SU-DHL-6 (cell line): Measurements from ENCODE around the gene TEX10.

Source experiments
- H2AFZ ChIP-seq: fragments of 200-600 bp; sonication (generic); 2 replicates; pipeline ENCODE4 v1.6.1; 2014; ENCODE audit warnings: low read depth, mild to moderate bottlenecking, moderate library complexity, mixed read lengths, antibody characterized with exemption, low read length; ENCODE audit not compliant: severe bottlenecking
- H3F3A ChIP-seq: fragments of 200-600 bp; shearing (Covaris generic); 2 replicates; pipeline ENCODE4 v1.6.0; 2016; ENCODE audit warnings: antibody characterized with exemption, mild to moderate bottlenecking; ENCODE audit not compliant: insufficient read depth
- H3K27ac ChIP-seq: fragments of 200-600 bp; sonication (generic); 2 replicates; pipeline ENCODE4 v1.5.1; 2016; ENCODE audit warnings: low read depth, mild to moderate bottlenecking, low read length, moderate library complexity, mixed read lengths
- H3K27me3 ChIP-seq: fragments of 200-600 bp; sonication (generic), shearing (Covaris generic); 2 replicates; pipeline ENCODE4 v1.6.0; 2014; ENCODE audit warnings: mild to moderate bottlenecking, low read length
- H3K36me3 ChIP-seq: fragments of 200-600 bp; sonication (generic); 2 replicates; pipeline ENCODE4 v1.6.1; 2014; ENCODE audit warnings: mild to moderate bottlenecking, low read length, mixed read lengths
- H3K4me2 ChIP-seq: fragments of 300-600, 200-600 bp; shearing (Covaris generic), sonication (generic); 2 replicates; pipeline ENCODE4 v1.6.0; 2014; ENCODE audit warnings: low read length, low read depth, mild to moderate bottlenecking; ENCODE audit not compliant: poor library complexity, severe bottlenecking
- H3K4me3 ChIP-seq: fragments of 200-600 bp; sonication (generic); 2 replicates; pipeline ENCODE4 v1.5.1; 2014; ENCODE audit warnings: antibody characterized with exemption, low read length, mild to moderate bottlenecking, mixed read lengths; ENCODE audit not compliant: insufficient read depth, poor library complexity, severe bottlenecking
- H3K79me2 ChIP-seq: fragments of 200-600 bp; sonication (generic); 2 replicates; pipeline ENCODE4 v1.6.1; 2014; ENCODE audit warnings: mild to moderate bottlenecking, low read length, moderate library complexity; ENCODE audit not compliant: insufficient read depth
- H3K9ac ChIP-seq: fragments of 200-600 bp; sonication (generic); 2 replicates; pipeline ENCODE4 v1.7.0; 2014; ENCODE audit warnings: mild to moderate bottlenecking, low read length
- H3K9me2 ChIP-seq: fragments of 200-600 bp; sonication (generic); replicated peaks from 2 replicates; pipeline ENCODE4 v1.6.1; 2014; ENCODE audit warnings: low read length; ENCODE audit not compliant: insufficient read depth
- H3K9me3 ChIP-seq: fragments of 200-600 bp; sonication (generic); 2 replicates; pipeline ENCODE4 v1.6.1; 2014; ENCODE audit warnings: low read length, mixed read lengths; ENCODE audit not compliant: insufficient read depth
- H4K20me1 ChIP-seq: fragments of 200-600 bp; sonication (generic); 2 replicates; pipeline ENCODE4 v1.6.1; 2014; ENCODE audit warnings: low read depth, mild to moderate bottlenecking, antibody characterized with exemption, low read length, moderate library complexity, mixed read lengths
- EZH2phosphoT487 ChIP-seq: fragments of 200-600 bp; sonication (generic), shearing (Covaris generic); conservative IDR thresholded peaks from 2 replicates; pipeline ENCODE4 v1.6.1; 2018; ENCODE audit warnings: mild to moderate bottlenecking, antibody characterized with exemption, low read length, moderate library complexity, mixed read lengths
- TF ChIP-seq, protein P1 (sequence below): fragments of 200-600 bp; sonication (generic); IDR thresholded peaks from one replicate; pipeline ENCODE4 v1.5.1; 2017; ENCODE audit warnings: antibody characterized with exemption, mild to moderate bottlenecking, low read length, moderate library complexity; ENCODE audit not compliant: insufficient read depth, poor library complexity, severe bottlenecking

The TEX10 gene

DNA sequence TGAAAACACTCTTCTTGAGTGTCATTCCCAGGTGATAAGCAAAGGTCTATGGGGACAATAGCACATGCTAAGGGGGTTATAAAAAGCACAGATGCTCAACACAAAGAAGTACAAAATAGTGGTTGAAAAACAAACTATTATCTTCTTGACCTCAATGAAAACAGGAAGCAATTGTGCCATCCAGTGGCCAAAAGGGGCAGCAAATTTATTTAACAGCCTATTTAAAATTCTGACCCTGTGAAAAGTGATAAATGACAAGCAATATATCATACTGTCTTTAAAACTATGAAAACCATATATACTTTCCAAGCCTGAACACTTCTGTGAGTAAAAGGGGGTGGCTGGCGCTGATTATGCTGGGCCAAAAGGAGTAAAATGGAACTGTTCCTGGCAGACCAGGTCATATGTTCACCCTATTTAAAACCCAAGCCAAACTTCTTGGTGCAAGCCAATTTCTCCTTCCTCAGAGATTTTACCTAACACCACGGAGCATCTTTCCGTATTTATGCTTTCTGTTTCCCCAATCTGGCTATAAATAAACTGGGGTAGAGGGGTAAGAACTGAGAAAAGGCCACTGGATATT lies 29.7 kb downstream of the TEX10 start:
- peaks cover 14% of the 10 kb centered on the region; the same call in 1 of the 2 replicates for H3K79me2 ChIP-seq
- H2AFZ ChIP-seq, result no peak overlapping the region
- H3K27me3 ChIP-seq, result no peaks in the 10 kb centered on the region
- H3K4me2 ChIP-seq, result no peak overlapping the region
- TF ChIP-seq, protein P1, sequence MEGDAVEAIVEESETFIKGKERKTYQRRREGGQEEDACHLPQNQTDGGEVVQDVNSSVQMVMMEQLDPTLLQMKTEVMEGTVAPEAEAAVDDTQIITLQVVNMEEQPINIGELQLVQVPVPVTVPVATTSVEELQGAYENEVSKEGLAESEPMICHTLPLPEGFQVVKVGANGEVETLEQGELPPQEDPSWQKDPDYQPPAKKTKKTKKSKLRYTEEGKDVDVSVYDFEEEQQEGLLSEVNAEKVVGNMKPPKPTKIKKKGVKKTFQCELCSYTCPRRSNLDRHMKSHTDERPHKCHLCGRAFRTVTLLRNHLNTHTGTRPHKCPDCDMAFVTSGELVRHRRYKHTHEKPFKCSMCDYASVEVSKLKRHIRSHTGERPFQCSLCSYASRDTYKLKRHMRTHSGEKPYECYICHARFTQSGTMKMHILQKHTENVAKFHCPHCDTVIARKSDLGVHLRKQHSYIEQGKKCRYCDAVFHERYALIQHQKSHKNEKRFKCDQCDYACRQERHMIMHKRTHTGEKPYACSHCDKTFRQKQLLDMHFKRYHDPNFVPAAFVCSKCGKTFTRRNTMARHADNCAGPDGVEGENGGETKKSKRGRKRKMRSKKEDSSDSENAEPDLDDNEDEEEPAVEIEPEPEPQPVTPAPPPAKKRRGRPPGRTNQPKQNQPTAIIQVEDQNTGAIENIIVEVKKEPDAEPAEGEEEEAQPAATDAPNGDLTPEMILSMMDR, result peak; percentile 58
- TF ChIP-seq EZH2phosphoT487, result no peak
- H3K9me3 ChIP-seq, result no peaks in the 10 kb centered on the region
- H3K4me3 ChIP-seq, result no peak overlapping the region
- peaks cover 8% of the 10 kb centered on the region; the same call in 1 of the 2 replicates for H4K20me1 ChIP-seq
- no peak overlapping the region for H3K9ac ChIP-seq
- peaks cover 72% of the 10 kb centered on the region for H3K36me3 ChIP-seq
- no peak overlapping the region for H3K27ac ChIP-seq
- H3K9me2 ChIP-seq, result no peaks in the 10 kb centered on the region
- H3F3A ChIP-seq, result peaks cover 35% of the 10 kb centered on the region

DNA sequence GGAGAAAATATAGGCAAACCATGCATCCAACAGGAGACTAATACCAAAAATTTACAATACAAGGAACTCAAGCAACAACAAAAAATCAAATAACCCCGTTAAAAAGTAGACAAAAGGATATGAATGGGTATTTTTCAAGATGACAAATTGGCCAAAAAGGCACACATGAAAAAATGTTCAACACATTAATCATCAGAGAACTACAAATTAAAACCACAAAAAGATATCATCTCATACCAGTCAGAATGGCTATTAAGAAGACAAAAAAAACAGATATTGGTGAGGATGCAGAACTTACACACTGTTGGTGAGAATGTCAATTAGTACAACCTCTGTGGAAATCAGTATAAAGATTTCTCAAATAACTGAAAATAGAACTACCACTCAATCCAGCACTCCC lies 35.0 kb downstream of the TEX10 start:
- Histone ChIP-seq H3K9me2 (no peaks in the 10 kb centered on the region), H3K79me2 (peaks cover 34% of the 10 kb centered on the region), H3K9ac (no peak overlapping the region), H3K27me3 (no peaks in the 10 kb centered on the region), H4K20me1 (0 out of 2 replicates have a peak, but pooled peaks cover 5% of the 10 kb centered on the region), H3K9me3 (no peaks in the 10 kb centered on the region), H3K27ac (no peak overlapping the region), H3F3A (0 out of 2 replicates have a peak, but pooled peaks cover 3% of the 10 kb centered on the region), H3K4me3 (no peak overlapping the region), H3K36me3 (peaks cover 59% of the 10 kb centered on the region), H2AFZ (no peak overlapping the region), H3K4me2 (no peak overlapping the region)
- TF ChIP-seq, protein P1, result no peak
- TF ChIP-seq EZH2phosphoT487, result no peak

DNA sequence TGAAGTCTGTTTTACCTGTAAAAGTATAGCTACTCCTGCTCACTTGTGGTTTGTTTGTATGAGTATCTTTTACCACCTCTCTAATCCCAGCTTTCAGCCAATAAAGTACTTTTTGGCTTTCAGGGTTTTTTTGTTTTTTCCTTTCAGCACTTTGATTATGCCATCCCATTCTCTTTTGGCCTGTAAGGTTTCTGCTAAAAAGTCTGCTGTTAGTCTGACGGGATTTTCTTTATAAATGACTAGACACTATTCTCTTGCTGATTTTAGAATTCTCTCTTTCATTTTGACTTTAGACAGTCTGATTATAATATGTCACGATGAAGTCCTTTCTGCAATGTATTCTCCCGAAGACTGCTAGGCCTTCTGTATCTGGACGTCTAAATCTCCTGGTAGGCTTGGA lies 37.2 kb downstream of the TEX10 start:
- H3K27ac ChIP-seq, result no peak overlapping the region
- H2AFZ ChIP-seq, result no peak overlapping the region
- H3K9ac ChIP-seq, result no peak overlapping the region
- H3K9me3 ChIP-seq, result no peaks in the 10 kb centered on the region
- H3K4me3 ChIP-seq, result no peak overlapping the region
- TF ChIP-seq, protein P1, result no peak
- no peak for TF ChIP-seq EZH2phosphoT487
- H3K79me2 ChIP-seq, result peaks cover 34% of the 10 kb centered on the region
- H4K20me1 ChIP-seq, result no peaks in the 10 kb centered on the region
- H3K27me3 ChIP-seq, result no peaks in the 10 kb centered on the region
- no peaks in the 10 kb centered on the region for H3K9me2 ChIP-seq
- H3K4me2 ChIP-seq, result no peak overlapping the region
- 0 out of 2 replicates have a peak, but pooled peaks cover 3% of the 10 kb centered on the region for H3F3A ChIP-seq
- peaks cover 49% of the 10 kb centered on the region for H3K36me3 ChIP-seq
